ENCODE results near the gene PLCH1.

Gene PLCH1

DNA sequence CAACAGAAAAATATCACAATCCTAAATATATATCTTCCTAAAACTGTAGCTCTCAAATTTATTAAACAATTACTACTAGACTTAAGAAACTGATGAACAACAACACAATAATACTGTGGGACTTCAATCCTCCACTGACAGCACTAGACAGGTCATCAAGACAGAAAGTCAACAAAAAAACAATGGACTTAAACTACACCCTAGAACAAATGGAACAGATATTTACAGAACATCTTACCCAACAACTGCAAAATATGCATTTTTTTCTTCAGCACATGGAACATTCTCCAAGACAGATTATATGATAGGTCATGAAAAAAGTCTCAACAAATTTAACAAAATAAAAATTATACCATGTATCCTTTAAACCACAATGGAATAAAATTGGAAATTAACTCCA, 133.4 kb downstream of the PLCH1 start:
- in situ Hi-C loops (cut with HindIII; ENCODE audit: low sequenced_read_pairs), result no loop called here

DNA sequence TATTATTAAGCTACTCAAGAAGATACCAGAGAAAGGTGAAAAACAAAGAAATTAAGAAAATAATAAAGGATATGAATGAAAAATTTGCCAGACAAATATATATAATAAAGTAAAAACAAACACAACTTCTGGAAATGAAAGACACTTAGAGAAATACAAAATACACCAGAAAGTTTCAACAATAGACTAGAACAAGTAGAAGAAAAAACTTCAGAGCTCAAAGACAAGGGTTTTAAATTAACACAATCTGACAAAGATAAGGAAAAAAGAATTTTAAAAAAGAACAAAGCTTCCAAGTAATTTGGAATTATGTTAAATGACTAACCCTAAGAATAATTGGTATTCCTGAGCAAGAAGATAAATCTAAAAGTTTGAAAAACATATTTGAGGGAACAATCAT, 135.3 kb downstream of the PLCH1 start:
- in situ Hi-C loops (cut with HindIII; ENCODE audit: low sequenced_read_pairs), result no loop called here

DNA sequence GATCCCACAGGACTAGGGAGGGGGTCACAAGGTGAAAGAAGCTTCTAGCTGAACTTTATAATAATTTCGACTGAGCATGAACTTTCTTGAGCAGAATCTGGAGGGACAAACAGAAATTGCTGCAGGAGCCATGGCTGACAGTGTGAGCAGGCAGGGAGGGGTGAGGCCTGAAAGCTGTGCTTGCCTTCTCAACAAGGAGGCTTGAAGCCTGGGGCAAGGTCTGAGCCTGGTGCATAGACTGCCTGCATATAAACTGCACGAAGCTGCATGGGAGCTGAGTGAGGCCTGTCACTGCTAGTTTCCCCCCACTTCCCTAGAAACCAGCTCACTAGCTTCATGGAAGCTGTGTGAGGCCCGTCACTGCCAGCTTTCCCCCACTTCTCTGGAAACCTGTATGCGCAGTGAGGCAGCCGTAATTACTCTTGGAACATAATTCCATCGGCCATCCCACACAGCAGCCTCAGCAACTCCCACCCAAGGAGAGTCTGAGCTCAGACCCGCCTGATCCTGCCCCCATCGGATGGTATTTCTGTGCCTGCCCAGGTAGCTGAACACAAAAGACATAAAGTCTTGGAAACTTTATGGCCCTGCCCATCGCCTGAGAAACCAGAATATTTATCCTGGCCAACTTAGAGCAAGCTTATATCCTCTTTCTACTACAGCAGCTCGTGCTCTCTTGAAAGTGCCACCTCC, 136.5 kb downstream of the PLCH1 start:
- in situ Hi-C loops (cut with HindIII; ENCODE audit: low sequenced_read_pairs), result no loop called here

DNA sequence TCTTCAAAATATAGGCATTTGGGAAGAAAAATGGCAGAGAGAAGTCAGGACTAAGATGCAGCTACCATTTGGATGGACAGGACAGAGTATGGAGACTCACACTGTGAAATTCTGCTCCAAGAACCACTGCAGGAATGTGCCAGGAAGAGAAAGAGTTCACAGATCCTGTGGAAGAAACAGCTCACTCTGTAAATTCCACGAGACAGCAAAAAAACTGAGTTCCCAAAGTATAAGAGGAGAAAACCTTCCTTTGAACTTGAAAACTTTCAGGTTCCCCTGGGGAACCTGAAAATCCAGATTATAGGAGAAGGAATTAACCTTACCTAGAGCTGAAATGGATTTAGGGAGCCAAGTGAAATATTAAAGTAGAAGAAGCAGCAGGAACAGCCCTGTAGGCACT, 137.1 kb downstream of the PLCH1 start:
- in situ Hi-C loops (cut with HindIII; ENCODE audit: low sequenced_read_pairs), result no loop called here

DNA sequence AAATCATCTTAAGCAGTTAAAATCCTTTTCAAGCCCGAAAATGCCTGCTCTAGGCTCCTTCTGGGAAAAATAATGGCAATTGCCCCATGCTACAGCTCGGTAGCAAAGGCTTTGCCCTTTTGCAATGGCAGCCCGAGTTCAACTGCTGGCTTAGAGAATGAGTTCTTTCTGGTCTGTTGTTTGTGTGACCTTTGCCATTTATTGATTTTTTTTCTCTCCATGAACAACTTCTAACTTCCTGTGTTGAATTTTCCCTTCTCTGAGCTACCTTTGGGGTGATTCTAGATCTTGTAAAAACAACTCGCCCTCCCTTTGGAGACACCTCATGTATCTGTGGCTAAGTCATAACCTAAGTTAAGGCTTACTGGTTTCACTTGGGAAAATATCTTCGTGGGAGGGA, 139.3 kb downstream of the PLCH1 start:
- in situ Hi-C loops (cut with HindIII; ENCODE audit: low sequenced_read_pairs), result no loop called here

DNA sequence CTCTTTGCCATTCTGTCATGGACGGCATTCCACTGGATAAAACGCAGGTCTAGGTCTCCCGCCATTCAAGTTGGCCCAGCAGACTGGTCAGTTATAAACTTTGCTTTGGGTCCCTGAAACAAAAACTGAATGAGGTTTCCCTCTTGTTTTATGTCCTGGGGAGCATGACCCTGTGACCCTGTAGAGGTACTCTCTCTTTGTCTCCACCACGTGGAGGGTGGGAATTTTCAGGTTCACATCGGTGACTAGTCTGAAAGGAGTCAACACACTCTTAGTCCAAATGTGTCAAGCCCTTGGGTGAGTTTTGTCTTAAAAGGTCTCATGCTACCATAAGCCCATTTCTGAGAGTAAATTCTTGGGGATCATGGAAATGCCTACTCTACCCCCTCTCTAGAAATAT, 139.9 kb downstream of the PLCH1 start:
- in situ Hi-C loops (cut with HindIII; ENCODE audit: low sequenced_read_pairs), result no loop called here

DNA sequence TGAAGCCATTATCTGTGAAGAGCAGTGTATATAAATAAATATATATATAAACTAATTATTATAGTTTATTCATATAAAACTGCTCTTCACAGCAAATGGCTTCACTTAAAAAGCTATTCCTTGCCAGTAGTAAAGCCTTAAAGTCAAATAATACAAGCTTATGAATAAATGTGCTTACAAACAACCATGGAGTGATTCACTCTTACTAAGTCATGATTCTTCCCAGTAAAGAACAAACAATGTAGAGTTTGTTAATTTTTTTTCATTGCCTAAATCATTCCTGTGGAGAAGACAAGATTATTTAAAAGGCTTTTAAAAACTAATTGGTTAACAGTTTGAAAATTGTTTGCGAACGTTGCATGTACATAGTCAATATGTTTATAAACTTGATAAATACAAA, 140.7 kb downstream of the PLCH1 start:
- in situ Hi-C loops (cut with HindIII; ENCODE audit: low sequenced_read_pairs), result no loop called here

DNA sequence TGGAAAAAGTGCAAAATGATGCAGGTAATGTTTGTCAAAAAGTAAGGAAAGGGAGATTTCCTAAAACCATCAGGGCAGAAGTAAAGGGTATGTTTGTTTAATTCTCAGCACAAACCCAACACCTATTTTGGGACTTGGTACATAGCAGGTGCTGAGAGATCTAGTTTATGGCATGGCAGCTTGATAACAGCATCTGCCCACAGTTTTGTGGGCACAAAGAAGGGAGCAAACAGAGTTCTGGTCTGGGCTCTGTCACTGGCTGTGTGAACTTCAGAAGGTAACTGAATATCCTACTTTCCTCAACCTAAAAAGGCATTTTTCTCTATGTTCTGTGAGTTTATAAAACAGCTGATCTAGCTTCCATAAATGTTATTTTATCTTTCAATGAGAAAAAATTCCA, 141.6 kb downstream of the PLCH1 start:
- in situ Hi-C loops (cut with HindIII; ENCODE audit: low sequenced_read_pairs), result no loop called here

DNA sequence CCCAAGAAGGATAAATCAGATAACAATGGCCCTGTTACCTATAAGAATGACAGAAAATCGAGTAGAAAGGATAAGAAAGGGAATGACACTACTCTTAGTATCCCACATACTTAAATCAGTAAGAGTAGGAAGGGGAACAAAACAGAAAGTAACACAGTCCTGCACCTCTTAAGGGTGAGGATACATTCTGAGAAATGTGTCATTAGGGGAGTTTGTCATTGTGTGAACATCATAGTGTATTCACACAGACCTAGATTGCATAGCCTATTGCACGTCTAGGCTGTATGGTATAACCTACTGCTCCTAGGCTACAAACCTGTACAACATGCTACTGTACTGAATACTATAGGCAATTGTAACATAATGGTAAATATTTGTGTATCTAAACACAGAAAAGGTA, 142.6 kb downstream of the PLCH1 start:
- in situ Hi-C loops (cut with HindIII; ENCODE audit: low sequenced_read_pairs), result no loop called here

DNA sequence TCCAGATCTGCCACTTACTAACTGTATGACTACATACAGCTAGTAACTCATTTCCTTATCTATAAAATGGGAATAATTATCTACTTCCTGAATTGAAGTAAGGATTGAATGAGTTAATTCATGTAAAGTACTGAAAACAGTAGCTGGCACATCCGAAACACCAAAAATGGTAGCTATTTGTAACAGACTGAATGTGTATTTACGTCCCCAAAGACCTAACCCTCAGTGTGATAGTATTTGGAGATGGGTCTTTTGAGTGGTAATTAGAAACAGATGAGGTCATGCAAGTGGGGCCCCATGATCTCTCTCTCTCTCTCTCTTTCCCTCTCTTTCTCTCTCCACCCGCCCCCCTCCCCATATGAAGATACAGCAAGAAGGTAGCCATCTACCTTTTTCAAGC, 146.2 kb downstream of the PLCH1 start:
- in situ Hi-C loops (cut with HindIII; ENCODE audit: low sequenced_read_pairs), result no loop called here

DNA sequence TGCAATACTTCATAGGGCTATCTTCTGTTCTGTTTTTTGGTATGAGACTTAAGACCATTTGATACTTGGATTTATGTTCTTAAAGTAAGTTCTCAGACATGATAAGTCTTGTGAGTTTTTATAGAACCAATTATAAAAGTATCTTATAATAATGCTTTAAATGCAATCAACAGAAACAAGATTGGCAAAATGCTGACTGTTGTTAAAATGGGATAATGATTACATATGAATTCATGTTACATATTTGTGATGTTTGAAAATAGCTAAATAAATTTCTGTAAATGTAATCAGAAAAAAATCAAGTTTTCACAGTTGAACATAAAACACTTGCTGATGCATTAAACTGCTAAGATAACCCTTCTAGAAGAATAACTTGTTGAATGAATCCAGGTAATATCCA, 148.3 kb downstream of the PLCH1 start:
- in situ Hi-C loops (cut with HindIII; ENCODE audit: low sequenced_read_pairs), result no loop called here

DNA sequence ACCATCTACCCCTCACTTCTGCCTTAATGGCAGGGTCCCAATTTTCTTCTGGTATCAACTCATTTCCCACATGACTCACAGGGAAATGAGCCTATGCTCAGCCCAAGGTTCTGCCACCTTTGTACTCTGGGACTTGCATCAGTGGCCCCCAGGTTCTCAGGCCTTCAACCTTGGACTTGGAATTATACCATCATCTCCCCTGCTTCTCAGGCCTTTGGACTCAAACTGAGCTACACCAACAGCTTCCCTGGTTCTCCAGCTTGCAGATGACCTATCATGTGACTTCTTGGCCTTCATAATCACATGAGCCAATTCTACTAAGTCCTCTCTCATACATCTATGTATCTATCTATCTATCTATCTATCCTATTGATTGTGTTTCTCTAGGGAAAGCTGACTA, 149.5 kb downstream of the PLCH1 start:
- in situ Hi-C loops (cut with HindIII; ENCODE audit: low sequenced_read_pairs), result no loop called here

DNA sequence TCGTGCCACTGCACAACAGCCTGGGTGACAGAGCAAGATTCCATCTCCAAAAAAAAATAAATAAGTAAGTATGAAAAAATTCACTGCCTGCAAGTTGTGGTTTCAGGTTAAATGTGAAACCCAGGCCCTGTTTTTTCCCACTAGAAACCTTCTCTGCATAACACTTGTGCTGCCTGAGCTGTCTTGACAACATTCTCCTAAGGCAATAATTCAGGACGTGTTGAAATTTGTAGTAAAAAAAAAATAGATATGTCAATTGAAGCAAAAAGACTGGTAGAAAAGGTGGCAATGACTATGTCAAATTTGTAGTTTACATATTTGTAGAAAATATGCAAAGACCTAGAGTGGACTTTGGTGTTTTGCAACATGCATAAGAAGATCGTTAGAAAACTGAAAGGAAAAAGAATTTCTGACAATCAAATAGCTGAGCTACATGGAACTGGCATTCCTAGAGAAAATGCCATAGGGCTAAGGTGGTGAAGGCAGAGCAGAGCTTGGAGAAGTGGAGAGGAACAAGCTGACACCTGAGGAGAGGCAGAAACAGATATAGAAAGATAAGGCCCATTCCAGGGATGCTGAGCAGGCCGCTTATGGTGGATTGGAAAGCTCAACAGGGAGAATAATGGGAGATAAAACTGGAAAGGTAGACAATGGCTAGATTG, 150.2 kb downstream of the PLCH1 start:
- in situ Hi-C loops (cut with HindIII; ENCODE audit: low sequenced_read_pairs), result no loop called here

DNA sequence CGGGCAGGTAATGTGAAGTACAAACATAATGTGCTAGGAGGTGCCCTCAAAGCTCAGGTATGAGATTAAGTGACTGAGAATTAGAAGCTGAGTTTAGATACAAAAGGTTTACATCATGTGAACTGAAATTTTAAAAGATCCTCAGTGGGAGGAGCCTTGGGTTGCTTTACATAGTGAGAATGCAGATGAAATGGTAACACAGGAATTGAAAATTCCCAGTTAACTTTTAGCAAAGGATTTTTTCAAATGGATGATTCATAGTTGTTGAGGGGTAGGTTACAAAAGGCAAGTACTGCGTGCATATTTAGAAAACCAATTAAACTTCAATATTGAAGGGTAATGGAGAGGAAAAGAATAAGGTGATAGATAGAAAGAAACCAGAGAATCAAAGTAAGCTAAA, 157.3 kb downstream of the PLCH1 start:
- in situ Hi-C loops (cut with HindIII; ENCODE audit: low sequenced_read_pairs), result no loop called here

DNA sequence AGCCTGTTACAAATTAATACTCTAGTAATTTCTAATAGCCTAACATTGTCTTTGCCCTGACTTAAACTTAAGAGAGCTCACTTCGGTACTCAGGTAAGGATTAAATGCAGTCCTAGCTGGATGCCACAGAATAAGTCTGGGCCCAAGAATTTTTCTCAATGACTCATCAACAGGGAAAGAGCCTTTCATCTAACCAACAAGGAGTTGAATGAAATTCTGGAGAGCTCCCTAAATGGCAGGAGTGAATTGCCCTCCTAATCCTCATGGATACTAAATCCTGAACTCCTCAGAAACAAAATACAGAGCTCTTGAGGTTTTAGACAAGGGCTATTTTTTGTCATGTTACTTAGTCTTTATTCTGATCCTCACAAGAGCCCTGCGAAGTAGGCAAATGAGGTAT, 159.5 kb downstream of the PLCH1 start:
- in situ Hi-C loops (cut with HindIII; ENCODE audit: low sequenced_read_pairs), result no loop called here

DNA sequence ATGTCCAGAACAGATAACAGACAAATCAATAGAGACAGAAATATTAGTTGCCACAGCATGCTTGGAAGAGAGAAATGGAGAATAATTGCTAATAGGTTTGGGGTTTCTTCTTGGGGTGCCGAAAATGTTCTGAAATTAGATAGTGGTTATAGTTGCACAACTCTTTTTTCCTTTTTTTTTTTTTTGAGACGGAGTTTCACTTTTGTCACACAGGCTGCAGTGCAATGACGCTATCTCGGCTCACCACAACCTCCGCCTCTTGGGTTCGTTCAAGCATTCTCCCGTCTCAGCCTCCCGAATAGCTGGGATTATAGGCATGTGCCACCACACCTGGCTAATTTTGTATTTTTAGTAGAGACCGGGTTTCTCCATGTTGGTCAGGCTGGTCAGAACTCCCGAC, 163.3 kb downstream of the PLCH1 start:
- in situ Hi-C loops (cut with HindIII; ENCODE audit: low sequenced_read_pairs), result no loop called here

DNA sequence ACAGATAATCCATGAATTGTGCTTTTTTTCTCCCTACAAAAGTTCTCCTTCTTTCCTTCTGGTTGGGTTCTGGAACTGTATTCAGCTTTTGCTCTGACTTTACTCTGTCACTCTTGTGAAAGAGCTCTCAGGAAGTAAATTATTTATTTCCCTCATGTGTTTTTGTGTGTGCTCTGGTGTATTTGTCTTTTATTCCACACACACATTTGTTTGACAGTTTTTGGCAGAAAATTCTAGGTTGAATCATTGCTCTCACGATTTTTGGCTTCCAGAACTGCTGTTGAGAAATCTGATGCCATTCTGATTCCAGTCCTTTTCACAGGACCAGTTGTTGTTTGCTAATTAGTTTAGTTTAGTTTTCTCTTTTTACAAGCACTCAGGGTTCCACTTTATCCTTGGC, 172.8 kb downstream of the PLCH1 start:
- in situ Hi-C loops (cut with HindIII; ENCODE audit: low sequenced_read_pairs), result no loop called here

DNA sequence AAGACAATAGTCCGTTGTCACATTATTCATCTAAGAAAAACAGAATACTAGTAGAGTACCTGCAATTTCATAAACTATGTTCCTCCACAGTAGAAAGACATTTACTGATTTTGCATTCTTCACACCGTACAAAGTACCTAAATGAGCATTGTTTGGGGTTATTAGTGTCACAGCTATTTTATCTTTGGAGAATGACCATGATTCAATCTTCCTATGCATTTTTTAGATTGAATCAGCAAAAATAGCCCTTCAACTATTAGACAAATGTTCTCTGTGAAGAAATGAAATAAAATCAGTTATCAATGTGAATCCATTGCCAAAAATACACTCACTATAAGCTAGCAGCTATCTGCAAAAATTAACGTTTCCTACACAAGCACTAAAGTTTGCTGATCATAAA, 176.6 kb downstream of the PLCH1 start:
- in situ Hi-C loops (cut with HindIII; ENCODE audit: low sequenced_read_pairs), result no loop called here

DNA sequence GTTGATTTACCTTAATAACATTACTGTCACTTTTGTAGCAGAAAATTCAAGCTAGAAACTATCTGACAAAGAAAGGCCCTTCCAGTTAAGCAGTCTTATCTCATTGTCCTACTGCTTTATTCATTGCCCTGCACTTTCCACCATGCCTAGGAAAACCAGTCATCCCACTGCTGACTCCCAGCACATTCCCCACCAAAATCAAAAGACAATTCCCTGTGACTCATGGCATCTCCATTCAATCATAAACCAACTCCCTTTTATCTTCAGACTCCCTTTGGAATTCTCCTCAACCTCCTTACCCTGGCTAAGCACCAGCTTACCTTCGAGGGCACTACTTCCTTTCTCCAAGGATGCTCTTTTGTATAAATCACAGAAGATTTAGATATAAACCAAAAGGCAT, 184.3 kb downstream of the PLCH1 start:
- in situ Hi-C loops (cut with HindIII; ENCODE audit: low sequenced_read_pairs), result no loop called here

DNA sequence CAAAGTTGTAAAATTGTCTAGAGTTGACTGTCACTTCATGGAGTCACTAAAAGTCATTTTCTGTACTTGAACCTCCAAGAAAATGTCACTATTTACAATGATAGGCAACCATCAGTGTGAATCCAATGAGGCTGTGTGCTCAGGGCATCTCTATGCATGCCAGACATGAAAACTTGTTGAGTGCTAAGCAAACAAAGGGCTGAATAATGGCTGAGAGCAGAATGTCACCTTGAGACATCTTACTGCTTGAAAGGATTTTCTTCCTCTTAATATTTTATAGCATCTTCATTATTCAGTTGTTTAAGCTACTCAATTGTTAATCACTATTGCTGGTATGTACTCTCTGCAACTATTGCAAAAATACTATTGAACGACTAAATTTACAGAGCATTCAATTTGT, 184.7 kb downstream of the PLCH1 start:
- in situ Hi-C loops (cut with HindIII; ENCODE audit: low sequenced_read_pairs), result no loop called here

DNA sequence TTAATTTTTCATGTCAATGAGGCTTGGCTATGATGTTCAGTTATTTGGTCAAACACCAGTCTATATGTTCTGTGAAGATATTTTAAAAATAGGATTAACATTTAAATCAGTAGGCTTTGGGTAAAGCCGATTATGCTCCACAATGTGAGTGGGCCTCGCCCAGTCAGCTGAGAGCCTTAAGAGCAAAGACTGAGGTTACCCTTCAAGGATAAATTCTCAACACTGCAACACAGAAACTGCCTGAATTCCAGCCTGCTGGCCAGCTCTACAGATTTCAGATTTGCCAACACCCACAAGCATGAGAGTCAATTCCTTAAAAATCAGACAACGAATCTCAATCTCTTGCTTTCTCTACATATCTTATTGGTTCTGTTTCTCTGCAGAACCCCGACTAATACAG, 188.3 kb downstream of the PLCH1 start:
- in situ Hi-C loops (cut with HindIII; ENCODE audit: low sequenced_read_pairs), result no loop called here

DNA sequence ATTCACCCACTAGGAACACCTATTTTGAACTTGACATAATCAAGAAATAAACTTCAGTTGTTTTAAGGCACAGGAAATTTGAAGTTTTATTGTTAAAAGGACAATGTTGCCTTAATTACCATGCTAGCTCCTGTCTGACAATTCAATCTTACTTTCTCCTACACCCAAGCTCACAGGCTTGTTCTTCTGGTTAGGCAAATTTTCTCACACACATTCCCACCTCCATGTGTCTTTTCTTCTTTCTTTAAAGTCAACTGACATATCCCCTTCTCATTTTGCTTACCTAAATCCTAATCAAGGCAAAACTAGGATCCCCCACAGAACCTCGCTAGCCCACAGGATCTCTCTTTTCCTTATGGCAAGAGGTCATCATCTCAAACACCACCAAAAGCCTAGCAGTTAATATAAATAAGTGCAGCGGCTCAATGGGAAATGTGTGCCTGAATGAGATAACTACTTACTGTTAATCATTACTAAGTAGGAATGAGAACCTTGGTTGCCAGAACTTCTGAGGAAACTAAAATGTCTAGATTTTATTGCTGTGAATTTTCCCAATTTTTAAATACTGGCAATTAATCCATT, 189.3 kb downstream of the PLCH1 start:
- in situ Hi-C loops (cut with HindIII; ENCODE audit: low sequenced_read_pairs), result no loop called here

All from endothelial cell of hepatic sinusoid (primary cell).